Daoy (cell line): Measurements from ENCODE around the gene NRIP1. TPM values are rescaled to one million over a fixed set of nuclear protein-coding genes. Genes with fewer than 3 reads are reported as not detected.

Experiments used
- DNase-seq: peaks from one replicate; pipeline ENCODE4 v3.0.0-alpha.2; 2015; ENCODE audit warnings: low read depth
- total RNA-seq: library from RNA; depleted of rRNA; stranded (reverse); fragments of >200 nt; shearing (Covaris generic); gene quantifications from 2 replicates; pipeline ENCODE4 v1.2.3, GENCODE V29; 2014; rRNA removed

NRIP1 gene, protein sequence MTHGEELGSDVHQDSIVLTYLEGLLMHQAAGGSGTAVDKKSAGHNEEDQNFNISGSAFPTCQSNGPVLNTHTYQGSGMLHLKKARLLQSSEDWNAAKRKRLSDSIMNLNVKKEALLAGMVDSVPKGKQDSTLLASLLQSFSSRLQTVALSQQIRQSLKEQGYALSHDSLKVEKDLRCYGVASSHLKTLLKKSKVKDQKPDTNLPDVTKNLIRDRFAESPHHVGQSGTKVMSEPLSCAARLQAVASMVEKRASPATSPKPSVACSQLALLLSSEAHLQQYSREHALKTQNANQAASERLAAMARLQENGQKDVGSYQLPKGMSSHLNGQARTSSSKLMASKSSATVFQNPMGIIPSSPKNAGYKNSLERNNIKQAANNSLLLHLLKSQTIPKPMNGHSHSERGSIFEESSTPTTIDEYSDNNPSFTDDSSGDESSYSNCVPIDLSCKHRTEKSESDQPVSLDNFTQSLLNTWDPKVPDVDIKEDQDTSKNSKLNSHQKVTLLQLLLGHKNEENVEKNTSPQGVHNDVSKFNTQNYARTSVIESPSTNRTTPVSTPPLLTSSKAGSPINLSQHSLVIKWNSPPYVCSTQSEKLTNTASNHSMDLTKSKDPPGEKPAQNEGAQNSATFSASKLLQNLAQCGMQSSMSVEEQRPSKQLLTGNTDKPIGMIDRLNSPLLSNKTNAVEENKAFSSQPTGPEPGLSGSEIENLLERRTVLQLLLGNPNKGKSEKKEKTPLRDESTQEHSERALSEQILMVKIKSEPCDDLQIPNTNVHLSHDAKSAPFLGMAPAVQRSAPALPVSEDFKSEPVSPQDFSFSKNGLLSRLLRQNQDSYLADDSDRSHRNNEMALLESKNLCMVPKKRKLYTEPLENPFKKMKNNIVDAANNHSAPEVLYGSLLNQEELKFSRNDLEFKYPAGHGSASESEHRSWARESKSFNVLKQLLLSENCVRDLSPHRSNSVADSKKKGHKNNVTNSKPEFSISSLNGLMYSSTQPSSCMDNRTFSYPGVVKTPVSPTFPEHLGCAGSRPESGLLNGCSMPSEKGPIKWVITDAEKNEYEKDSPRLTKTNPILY (N-terminal part only)
- 18.1 and 22.6 TPM in 2 replicates for total RNA-seq

DNA sequence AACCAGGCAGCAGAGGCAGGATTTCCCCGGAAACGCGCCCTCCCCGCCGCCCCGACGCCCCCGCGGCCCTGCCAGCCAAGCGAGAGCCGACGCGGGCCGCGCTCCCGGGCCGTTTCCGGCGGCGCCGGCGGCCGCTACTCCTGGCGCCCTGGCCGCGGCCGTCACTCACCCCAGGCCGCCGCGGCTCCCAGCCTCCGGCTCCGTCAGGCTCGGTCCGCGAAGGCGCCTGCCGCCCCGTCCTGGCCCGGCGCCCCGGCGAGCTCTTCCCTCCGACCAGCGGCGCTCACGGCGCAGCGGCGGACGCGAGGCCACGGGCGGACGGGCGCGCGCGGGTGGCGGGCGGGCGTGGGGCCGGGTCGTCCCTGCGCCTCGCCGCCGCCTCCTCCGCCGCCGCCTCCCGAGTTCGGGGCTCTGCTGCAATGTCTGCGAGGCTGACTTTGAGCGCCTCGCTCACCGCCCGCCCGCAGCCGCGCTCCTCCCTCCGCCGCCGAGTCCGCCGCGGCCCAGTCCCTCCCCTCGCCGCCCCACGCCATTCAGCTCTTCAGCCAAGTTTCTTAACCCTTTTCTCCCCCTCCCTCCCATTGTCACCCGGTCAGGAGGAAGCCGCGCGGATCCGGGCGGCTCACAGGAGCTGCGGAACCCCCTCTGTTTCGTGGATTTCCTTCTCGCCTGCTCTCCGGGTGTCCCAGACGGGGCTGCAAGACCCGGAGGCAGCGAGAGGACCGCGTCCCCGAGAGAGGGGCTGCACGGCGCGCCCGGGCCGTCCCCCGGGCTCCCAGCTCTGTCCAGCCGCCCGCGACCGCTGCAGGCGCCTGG is at the start of gene NRIP1:
TSS of gene NRIP1 (minus strand) at position 425 of the 816 bp plus-strand sequence. CDS start 96,808 bp downstream, outside the sequence.
- DNase-seq, result peak; percentile 94

DNA sequence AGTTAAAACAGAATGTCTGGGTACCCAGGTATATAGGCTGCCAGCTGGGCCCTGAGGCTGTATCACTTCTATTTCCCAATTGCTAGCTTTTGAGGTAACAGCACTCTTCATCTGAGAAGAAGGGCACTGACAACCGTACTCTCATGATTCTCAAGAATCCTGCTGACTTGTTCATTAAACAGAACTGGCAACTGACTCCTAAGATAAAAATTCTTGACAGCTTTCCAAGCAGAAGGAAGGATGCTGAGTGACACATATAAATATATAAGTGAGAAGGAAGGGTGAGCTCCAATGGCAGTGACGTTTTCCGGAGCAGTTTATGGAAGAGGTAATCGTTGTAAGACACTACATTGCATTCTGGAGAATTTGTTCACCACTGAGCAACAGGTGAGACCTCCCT is 48.1 kb upstream of the NRIP1 start:
- DNase-seq, result no peak

DNA sequence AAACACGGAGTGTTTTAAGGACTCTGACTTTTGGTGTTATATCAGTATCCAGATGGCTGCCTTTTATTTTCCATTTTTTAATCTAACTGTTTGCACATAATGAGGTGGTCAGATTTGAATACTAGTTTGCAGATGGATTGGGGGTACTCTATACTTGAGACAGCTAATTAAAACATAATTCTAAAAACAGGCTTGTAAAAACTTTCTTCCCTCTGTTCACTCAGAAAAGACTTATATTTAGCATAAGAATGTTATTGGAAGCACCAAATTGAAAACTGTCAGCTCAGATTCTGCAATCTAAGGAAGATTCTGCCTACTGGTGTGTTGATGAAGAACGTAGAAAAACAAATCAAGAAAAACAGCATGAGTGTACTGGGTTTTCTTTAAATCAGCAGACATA is 44.0 kb upstream of the NRIP1 start:
- no peak for DNase-seq

DNA sequence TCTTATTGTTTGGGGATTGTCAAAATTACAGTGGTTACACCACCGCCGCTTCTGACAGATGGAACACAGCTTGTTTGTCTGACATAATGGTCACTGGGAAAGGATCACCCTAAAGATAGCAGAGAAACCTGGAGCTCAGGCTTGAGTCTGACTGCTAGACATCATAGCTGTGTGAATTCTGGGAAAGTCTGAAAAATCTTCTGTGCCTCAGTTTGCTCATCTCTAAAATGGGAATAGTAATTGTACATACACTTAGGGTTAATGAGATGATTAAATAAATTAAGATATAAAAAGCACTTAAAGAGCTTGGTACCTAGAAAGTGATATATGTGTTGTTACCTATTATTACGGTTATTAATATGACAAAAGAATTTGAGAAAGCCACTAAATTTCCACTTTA is 39.7 kb upstream of the NRIP1 start:
- no peak for DNase-seq

DNA sequence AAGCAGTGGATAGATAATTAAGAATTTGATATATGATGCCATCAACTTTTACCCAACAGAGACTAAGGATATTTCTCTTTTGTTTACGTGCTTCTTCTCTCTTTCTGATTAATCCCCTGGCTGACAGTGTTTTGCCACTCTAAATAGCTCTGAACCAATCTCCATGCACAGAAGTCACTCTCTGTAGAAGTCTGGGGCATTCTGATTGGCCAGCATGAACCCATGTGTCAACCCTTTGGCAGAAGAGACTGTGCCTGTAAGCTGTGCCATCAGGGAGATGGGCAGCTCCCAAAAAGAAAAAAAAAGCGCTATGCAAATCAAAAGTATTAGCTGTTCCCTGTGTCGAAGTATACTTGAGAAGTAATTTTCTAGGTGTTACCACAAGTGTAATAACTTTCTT is 34.1 kb upstream of the NRIP1 start:
- no peak for DNase-seq

DNA sequence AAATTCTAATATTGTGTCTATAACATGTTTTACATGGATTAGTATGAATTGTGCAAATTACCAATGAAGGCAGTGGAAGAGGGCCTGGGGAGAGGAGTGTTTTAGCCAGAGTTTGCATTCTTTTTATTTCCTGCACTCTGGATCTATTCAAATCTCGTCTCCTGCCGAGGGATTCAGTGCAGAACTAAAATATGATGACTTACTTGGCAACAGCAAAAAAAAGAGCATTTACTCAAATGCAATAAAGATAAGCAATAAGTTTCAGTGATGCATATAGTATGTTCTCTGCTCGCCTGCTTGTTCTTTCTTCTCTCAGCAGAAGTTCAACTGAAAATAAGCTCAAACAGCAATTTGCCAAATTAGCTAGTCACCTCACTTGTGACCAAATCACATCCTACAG is 33.4 kb upstream of the NRIP1 start:
- DNase-seq, result no peak

DNA sequence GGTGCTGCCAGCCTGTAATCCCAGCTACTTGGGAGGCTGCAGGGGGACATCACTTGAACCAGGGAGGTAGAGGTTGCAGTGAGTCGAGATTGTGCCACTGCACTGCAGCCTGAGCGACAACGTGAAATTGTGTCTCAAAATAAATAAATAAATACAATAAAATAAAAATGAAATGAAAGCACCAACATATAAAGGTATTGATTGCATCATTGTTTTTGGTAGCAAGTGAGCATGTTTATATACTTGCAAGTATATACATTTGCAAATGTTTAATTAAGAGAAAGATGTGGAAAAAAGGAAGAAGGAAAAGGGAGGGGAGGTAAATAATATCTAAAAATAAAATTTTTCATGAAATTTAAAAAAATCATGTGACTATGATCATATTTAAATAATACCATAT is 32.8 kb upstream of the NRIP1 start:
- no peak for DNase-seq

DNA sequence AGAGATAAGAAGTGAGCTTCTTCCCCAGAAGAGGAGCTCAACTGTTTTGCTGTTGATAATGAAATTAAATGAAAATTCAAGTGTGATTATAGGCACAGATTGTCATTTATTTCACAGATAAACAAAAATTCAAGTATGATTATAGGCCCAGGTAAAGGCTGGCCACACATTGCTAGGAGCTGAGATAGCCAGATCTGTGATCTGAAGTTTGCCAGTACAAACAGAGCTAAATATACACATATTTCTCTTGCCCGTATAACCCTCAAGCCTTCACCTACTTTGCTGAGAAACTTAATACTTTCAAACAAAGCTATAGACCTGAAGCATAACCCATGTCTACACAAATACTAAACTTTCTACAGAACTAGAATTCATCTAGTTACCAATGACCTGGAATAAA is 31.3 kb upstream of the NRIP1 start:
- no peak for DNase-seq

DNA sequence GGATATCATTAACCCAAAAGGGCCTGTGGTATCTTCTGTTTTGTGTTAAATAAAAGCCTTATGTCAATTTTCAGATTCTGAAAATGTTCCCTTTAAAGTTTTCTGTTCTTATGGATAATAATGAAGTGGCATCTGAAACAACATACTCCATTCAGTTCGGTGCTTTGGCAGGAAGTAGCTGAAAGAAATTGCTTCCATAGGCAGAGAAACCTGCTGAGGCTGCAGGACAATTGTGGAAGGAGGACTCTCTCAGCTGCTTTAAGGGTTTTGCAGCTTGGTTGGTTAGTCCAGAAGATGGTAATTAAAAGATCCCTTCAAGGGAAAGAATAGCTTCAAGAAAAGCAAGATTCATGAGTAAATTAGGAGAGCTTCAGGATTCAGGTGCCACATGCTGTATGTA is 30.5 kb upstream of the NRIP1 start:
- no peak for DNase-seq

DNA sequence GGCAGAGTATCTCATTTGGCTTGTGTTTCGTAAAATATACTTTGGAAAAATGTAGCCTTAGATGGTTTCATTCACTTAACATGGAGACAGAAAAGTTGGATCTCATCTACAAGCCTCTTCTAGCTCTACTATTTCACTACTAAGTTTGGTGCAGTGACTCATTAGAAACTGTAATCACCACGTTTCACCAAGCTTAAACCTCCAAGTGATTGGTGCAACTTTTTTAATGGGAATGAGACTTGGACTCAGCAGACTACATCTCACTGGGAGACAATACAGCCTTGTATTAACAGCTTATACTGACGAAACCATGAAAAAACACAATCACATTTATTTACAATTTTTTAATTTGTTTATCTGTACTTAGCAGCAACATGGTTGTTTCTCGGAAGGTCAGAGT is 29.9 kb upstream of the NRIP1 start:
- no peak for DNase-seq

DNA sequence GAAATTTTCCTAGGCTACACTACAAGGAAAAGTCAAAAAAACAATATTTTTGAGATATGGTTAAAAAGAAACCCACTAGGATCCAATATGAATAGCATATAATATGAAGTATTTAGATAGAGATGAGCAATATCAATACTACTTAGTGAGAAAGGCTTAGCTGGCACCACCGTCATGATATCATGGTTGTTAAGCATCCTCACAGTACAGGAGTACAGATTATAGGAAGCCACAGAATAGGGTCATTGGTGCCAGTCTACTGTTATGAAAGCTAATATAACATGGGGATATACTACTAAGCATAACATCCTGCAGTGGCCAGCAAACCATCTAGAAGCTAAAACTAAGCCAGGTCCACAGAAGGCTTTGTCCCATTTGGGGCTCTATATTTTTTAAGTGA is 28.4 kb upstream of the NRIP1 start:
- DNase-seq, result no peak

DNA sequence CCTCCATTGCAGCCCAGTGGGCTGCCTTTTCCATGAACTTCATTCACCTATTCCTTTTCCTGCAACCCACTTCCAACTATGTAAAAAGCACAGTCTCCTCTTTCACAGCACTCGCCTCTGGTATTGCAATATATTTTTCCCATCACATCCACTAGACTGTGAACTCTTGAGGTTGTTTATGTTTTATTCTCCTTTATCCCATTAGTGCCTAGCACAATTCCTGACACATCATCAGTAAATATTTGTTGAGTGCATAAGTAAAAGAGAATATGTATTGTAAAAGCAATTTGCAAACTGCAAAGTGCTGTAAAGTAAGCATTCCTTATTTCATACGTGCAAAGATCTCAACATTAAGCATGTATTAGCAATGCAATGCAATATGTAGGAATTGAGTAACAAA is 27.9 kb upstream of the NRIP1 start:
- DNase-seq, result no peak

DNA sequence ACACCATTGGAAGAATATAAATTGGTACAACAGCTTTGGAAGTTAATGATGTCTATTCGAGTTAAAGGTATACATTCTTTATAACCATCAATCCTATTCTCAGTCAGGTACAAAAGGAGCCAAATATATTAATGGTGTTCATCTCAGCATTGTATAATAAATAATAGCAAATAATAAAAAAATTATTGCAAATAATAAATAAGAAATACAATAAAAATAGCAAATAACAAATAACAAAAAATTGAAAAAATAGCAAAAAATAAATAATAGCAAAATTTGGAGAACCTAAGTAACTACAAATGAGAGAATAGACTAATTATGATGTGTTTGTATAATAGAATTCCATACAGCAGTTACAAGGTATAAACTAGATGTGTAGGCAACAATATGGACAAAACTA is 25.6 kb upstream of the NRIP1 start:
- DNase-seq, result no peak

DNA sequence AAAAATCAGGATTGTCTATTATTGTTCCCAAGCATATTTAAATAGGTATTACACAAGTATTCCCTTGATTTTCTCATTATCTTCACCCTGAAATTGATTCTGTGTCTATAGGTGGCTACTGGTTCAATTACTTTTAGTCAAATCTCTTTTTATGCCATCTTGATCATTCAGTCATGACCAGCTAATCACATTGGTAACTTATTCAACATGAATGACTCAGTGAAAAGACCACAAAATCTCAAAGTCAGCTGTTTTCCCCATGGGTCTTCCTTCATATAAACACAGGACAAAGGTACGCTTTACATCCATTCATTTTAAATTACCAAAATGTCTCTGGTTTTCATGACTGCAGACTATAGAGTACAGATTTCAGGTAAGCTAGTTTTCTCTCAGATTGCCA is 23.7 kb upstream of the NRIP1 start:
- no peak for DNase-seq

DNA sequence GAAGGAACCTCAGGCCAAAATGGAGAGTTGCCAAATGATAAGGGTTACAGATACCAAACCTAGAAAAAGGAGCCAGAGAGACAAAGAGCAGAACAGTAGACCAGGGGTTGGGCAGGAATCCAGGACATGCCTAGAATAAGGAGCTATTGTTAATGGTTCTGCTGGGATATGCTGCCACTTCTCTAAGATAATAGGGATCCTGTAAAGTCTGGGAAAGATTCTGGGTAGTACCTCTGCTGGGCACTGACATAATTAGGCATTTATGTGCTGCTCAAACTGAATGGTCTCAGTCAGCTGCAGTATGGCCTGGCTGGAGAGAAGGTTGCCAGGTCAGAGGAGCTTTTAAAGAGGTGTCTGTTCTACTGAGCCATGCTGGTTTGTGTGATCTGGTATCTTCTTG is 19.9 kb upstream of the NRIP1 start:
- no peak for DNase-seq

DNA sequence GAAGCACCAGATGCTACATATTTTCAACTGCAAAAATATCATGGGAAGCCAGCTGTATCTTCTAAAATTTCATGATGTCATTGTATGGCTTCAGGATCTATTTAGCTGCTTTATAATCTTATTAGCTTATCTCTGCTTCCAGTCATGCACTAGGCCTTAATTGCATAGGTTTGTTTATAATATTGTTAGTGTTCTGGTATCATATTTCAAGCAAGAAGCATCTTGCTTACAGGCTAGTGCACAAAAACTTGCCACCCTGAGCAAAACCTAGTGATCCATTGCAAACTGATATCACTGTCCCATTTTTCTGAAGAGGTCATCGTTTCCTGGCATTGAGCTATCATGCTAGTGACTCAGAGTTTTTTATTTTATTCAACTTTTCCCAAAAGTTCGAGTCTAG is 15.7 kb upstream of the NRIP1 start:
- no peak for DNase-seq

DNA sequence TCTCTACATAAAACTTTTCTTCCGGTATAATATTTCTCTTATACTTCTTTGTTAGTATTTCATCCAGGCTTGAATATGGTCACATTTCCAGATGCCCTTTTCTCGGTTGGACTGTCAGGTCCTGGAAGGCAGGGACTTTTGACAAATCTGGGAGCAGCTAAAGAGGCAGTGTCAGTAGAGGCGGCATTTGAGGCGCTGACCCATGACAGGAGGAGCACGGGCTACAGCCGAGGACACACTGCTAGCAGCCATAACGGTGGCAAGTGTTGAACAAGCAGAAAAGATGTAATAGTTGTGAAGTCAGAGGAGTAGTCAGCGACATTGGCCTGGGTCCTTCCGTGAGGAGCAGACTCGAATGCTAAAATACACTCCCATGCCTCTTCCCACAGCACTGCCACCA is 14.5 kb upstream of the NRIP1 start:
- no peak for DNase-seq

DNA sequence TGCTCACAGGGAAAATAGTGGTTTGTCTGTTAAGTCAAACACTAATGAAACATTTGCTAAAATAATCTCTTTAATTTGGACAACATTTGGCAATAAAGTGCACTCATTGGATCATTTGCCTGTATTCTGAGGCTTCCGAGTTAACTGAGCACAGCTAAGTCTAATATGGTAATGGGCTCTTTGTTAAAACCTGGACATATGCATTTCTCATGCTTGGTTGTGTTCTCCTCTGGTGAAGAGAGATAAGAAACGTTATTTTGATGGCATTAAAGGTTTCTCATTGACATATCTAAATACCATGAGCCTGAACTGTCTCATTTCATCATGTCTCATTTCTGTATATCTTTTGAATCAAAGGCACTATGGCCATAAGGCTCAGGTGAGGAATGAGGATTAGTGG is 13.4 kb upstream of the NRIP1 start:
- DNase-seq, result no peak

DNA sequence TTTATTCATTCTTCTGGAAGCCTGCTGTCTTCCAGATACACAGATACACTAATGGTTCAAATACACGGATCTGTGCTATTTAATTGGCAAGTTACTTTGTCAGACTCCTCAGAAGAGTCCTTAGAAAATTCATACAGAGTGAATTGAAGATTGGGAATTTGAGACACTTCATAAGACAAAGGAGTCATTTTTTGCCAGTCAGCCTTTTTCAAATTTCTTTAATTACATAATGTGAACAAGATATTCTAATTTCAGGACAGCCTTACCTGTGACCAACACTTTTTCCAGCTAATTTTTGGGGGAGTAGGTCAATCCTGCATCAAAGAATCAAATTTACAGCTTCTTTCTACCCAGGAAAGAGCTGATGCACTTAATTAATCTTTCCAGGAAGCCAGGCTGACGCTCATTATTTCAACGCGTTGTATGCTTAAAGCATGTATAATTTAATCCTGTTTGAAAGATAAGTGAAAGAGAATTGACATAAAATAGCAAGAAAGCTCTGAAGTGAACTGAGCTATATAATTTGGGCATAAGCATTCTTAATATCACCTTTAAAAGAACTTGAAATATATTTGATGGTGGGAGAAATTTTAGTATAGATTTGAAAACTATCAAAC is 12.8 kb upstream of the NRIP1 start:
- DNase-seq, result no peak

DNA sequence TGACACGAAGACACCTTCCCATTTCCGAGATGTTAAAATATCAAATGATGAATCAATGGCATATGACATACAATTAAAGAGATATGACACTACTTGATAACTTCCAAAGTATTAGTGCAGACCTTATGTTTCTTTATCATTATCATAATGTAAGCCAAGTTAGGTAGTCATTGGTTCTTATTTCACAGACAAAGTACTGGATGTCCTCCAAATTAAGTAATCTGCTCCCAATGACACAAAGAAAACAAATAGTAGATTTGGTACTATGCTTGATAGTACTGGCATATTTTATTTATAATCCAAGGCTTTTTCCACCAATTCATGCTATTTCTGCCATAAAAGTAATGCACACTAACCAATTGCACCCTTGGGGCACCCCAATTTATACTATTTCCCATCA is 11.9 kb upstream of the NRIP1 start:
- no peak for DNase-seq

DNA sequence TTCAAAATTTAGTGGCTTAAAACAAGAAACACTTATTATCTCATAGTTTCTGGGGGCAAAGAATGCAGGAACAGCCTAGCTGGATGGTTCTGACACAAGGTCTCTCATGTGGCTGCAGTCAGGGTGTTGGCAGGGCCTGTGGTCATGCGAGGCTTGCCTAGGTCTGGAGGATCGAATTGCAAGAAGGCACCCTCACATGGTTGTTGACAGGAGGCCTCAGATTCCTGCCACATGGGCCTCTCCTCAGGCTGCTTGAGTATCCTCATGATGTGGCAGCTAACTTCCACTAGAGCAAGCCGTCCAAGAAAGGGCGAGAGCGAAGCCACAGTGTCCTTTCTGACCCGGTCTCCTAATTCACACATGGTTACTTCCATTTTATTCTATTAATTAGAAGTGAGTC is 6.2 kb upstream of the NRIP1 start:
- DNase-seq, result no peak
